Small intestine (tissue), 16 donors: ENCODE measurements around the gene BEST1. TPM values are rescaled to one million over a fixed set of nuclear protein-coding genes. Genes with fewer than 3 reads are reported as not detected.

Source experiments
- DNase-seq, 2 donors: peaks; one replicate each; pipeline versions ENCODE4 v3.0.0 to v3.0.0-alpha.2; 2013
- FAIRE-seq: peaks from 2 replicates; lab custom pipeline; 2012; peaks lifted over from hg19 to GRCh38; lab: Jason Lieb, UNC
- H3K27ac ChIP-seq, 3 donors: one replicate each; pipeline ENCODE4 v1.5.1; 2013; ENCODE audit warnings: low read length in 2 of 3, mild to moderate bottlenecking in 2 of 3, control low read depth in 1 of 3, inconsistent platforms in 1 of 3, low read depth in 1 of 3, moderate library complexity in 1 of 3
- H3K27me3 ChIP-seq, 3 donors: one replicate each; pipeline ENCODE4 v1.6.1; 2013; ENCODE audit warnings: low read length in 3 of 3, inconsistent platforms in 1 of 3; ENCODE audit not compliant: control insufficient read depth in 3 of 3, insufficient read depth in 3 of 3
- H3K36me3 ChIP-seq, 3 donors: one replicate each; pipeline ENCODE4 v1.6.1; 2013; ENCODE audit warnings: low read length in 3 of 3, inconsistent platforms in 1 of 3, low read depth in 1 of 3, mild to moderate bottlenecking in 1 of 3, moderate library complexity in 1 of 3; ENCODE audit not compliant: control insufficient read depth in 3 of 3, insufficient read depth in 2 of 3
- H3K4me1 ChIP-seq, 3 donors: one replicate each; pipeline ENCODE4 v1.6.1; 2013; ENCODE audit warnings: low read length in 2 of 3, inconsistent platforms in 1 of 3, low read depth in 1 of 3, mild to moderate bottlenecking in 1 of 3, moderate library complexity in 1 of 3; ENCODE audit not compliant: control insufficient read depth in 3 of 3, insufficient read depth in 2 of 3
- H3K4me3 ChIP-seq, 3 donors: one replicate each; pipeline ENCODE4 v1.5.1; 2013; ENCODE audit warnings: low read length in 3 of 3, control low read depth in 1 of 3, inconsistent platforms in 1 of 3, low read depth in 1 of 3, mild to moderate bottlenecking in 1 of 3, moderate library complexity in 1 of 3
- H3K9me3 ChIP-seq, 2 donors: one replicate each; pipeline ENCODE4 v1.6.1; 2013; ENCODE audit warnings: low read depth in 1 of 2, low read length in 1 of 2; ENCODE audit not compliant: control insufficient read depth in 2 of 2, insufficient read depth in 1 of 2
- WGBS, 3 donors: extraction: QIAGEN DNeasy Blood & Tissue Kit; methylation state at CpG; one replicate each; pipeline ENCODE4 v1.1.7; 2013; 5-methylcytosine and 5-hydroxymethylcytosine counted together
- long read RNA-seq, 10 donors: transcript quantifications; one replicate each; lab custom pipeline, GENCODE V29; 2026
- polyA plus RNA-seq, 4 donors: library from polyadenylated mRNA; stranded (reverse) in 3 of 4; unstranded in 1 of 4; fragments of 200-250 nt in 3 of 4; fragments of 120-200 nt in 1 of 4; gene quantifications; one replicate each; pipeline versions ENCODE4 v1.2.1 to v1.2.3, GENCODE V29; 2013
- donor health status: healthy with polysubstance abuse.
- donor health status: control.
- donor health status: control.
- donor health status: Bipolar disorder and iron deficiency.
- donor health status: healthy.

BEST1 gene
- polyA plus RNA-seq, result 1 to 10 TPM; 2.7 to 4.7 (median 3.9) TPM
- long read RNA-seq, donor 1, partial matches to known transcripts, result 13,650 of 14,468 reads
- long read RNA-seq, donor 1, other reads (novel, unspliced or antisense), result 818 of 14,468 reads
- long read RNA-seq, donor 2, partial matches to known transcripts, result 285 of 1,995 reads
- long read RNA-seq, donor 2, other reads (novel, unspliced or antisense), result 1,710 of 1,995 reads
- long read RNA-seq, donor 3, partial matches to known transcripts, result 1,369 of 5,323 reads
- long read RNA-seq, donor 3, other reads (novel, unspliced or antisense), result 3,954 of 5,323 reads
- long read RNA-seq, donor 4, partial matches to known transcripts, result 38 of 129 reads
- long read RNA-seq, donor 4, other reads (novel, unspliced or antisense), result 91 of 129 reads
- long read RNA-seq, donor 5, partial matches to known transcripts, result 1,094 of 3,531 reads
- long read RNA-seq, donor 5, other reads (novel, unspliced or antisense), result 2,437 of 3,531 reads
- long read RNA-seq, donor 6, result 0 reads
- long read RNA-seq, donor 7, result 0 reads
- long read RNA-seq, donor 8, partial matches to known transcripts, result 73 of 378 reads
- long read RNA-seq, donor 8, other reads (novel, unspliced or antisense), result 305 of 378 reads
- long read RNA-seq, donor 9, partial matches to known transcripts, result 333 of 1,625 reads
- long read RNA-seq, donor 9, other reads (novel, unspliced or antisense), result 1,292 of 1,625 reads
- long read RNA-seq, donor 10, partial matches to known transcripts, result 691 of 5,209 reads
- long read RNA-seq, donor 10, other reads (novel, unspliced or antisense), result 4,518 of 5,209 reads

GRCh38 chr11:61950035-61950547, at the start of gene BEST1:
BEST1 (plus strand) TSS chr11:61950351; CDS start chr11:61951807, 1,456 bp downstream.
- no peak for FAIRE-seq
- H3K27ac ChIP-seq, result peak within 1 kb of the TSS in 2 of 3 donors; percentile 52 to 61
- H3K4me3 ChIP-seq, result no peak within 1 kb of the TSS
- 86 to 89% (median 88%) methylated on average over 8 of the region's 8 CpGs for WGBS, 3 donors
- H3K9me3 ChIP-seq, result no peaks in the 10 kb centered on the region
- no peaks in the 10 kb centered on the region for H3K36me3 ChIP-seq
- no peak for DNase-seq
- peaks cover 0 to 10% (median 0%) of the 10 kb centered on the region in 3 donors for H3K4me1 ChIP-seq
- H3K27me3 ChIP-seq, result peaks cover 0 to 7% (median 0%) of the 10 kb centered on the region in 3 donors

- H3K36me3 ChIP-seq, result peaks cover 0 to 90% (median 0%) of the 10 kb centered on the region in 3 donors
Observed at GRCh38 chr11:61901397-61901796, 48.8 kb upstream of the BEST1 start.

GRCh38 chr11:61902313-61902712, 47.8 kb upstream of the BEST1 start:
- Histone ChIP-seq H3K27me3 (no peaks in the 10 kb centered on the region), H3K9me3 (no peaks in the 10 kb centered on the region), H3K36me3 (peaks cover 0 to 90% (median 0%) of the 10 kb centered on the region in 3 donors), H3K4me1 (peaks cover 0 to 28% (median 0%) of the 10 kb centered on the region in 3 donors), H3K27ac (no peak overlapping the region), H3K4me3 (no peak overlapping the region)
- 79 to 88% (median 87%) methylated on average over 10 to 11 of the region's 11 CpGs for WGBS, 3 donors
- DNase-seq (no peak), FAIRE-seq (no peak)

More at GRCh38 chr11:61901397-61901796, 48.8 kb upstream of the BEST1 start:
- Histone ChIP-seq H3K4me1 (peaks cover 0 to 28% (median 0%) of the 10 kb centered on the region in 3 donors), H3K4me3 (no peak overlapping the region), H3K9me3 (no peaks in the 10 kb centered on the region), H3K27me3 (no peaks in the 10 kb centered on the region), H3K27ac (no peak overlapping the region)
- WGBS, 3 donors, result 89 to 93% (median 89%) methylated on average over 10 of the region's 10 CpGs
- FAIRE-seq, result no peak
- DNase-seq, result no peak

GRCh38 chr11:61903845-61904244, 46.3 kb upstream of the BEST1 start:
- Histone ChIP-seq H3K27ac (no peak overlapping the region), H3K9me3 (no peaks in the 10 kb centered on the region), H3K4me1 (peaks cover 0 to 30% (median 0%) of the 10 kb centered on the region in 3 donors), H3K27me3 (no peaks in the 10 kb centered on the region), H3K36me3 (peaks cover 0 to 87% (median 0%) of the 10 kb centered on the region in 3 donors), H3K4me3 (no peak overlapping the region)
- WGBS, 3 donors, result 88 to 92% (median 92%) methylated on average over 3 of the region's 3 CpGs
- FAIRE-seq (no peak), DNase-seq (no peak)

GRCh38 chr11:61904539-61905048, 45.6 kb upstream of the BEST1 start:
- H3K9me3 ChIP-seq, result no peaks in the 10 kb centered on the region
- H3K27ac ChIP-seq, result peak overlapping the region in 1 of 3 donors; percentile 40
- peaks cover 0 to 79% (median 0%) of the 10 kb centered on the region in 3 donors for H3K36me3 ChIP-seq
- peaks cover 0 to 31% (median 0%) of the 10 kb centered on the region in 3 donors for H3K4me1 ChIP-seq
- no peaks in the 10 kb centered on the region for H3K27me3 ChIP-seq
- FAIRE-seq, result no peak
- H3K4me3 ChIP-seq, result no peak overlapping the region
- DNase-seq, result peak; percentile 36 to 83
- WGBS, 3 donors, result 26 to 48% (median 27%) methylated on average over 18 to 19 of the region's 19 CpGs

GRCh38 chr11:61905067-61905696, 45.0 kb upstream of the BEST1 start:
- peaks cover 0 to 31% (median 0%) of the 10 kb centered on the region in 3 donors for H3K4me1 ChIP-seq
- WGBS, 3 donors, result 90 to 92% (median 92%) methylated on average over 13 of the region's 13 CpGs
- H3K27ac ChIP-seq, result peak overlapping the region in 1 of 3 donors; percentile 40
- peaks cover 0 to 76% (median 0%) of the 10 kb centered on the region in 3 donors for H3K36me3 ChIP-seq
- H3K27me3 ChIP-seq, result no peaks in the 10 kb centered on the region
- DNase-seq, result no peak
- FAIRE-seq, result no peak
- no peak overlapping the region for H3K4me3 ChIP-seq
- no peaks in the 10 kb centered on the region for H3K9me3 ChIP-seq

- WGBS, 3 donors, result 84 to 92% (median 85%) methylated on average over 11 to 14 of the region's 14 CpGs
- DNase-seq (no peak), FAIRE-seq (no peak)
- Histone ChIP-seq H3K36me3 (peaks cover 0 to 68% (median 0%) of the 10 kb centered on the region in 3 donors), H3K9me3 (no peaks in the 10 kb centered on the region), H3K4me3 (no peak overlapping the region), H3K4me1 (peaks cover 0 to 31% (median 0%) of the 10 kb centered on the region in 3 donors), H3K27me3 (no peaks in the 10 kb centered on the region), H3K27ac (no peak overlapping the region)
Observed at GRCh38 chr11:61905801-61906521, 44.2 kb upstream of the BEST1 start.
